Naive thymus-derived CD4-positive, alpha-beta T cell (primary cell): ENCODE data around the gene ALOXE3. TPM values are rescaled to one million over a fixed set of nuclear protein-coding genes. Genes with fewer than 3 reads are reported as not detected.

Source experiments
- ATAC-seq: fragments of 150-1000 bp; cut with Tn5 transposase; 2 replicates; pipeline ENCODE4 v1.10.0; 2021; ENCODE audit warnings: mild to moderate bottlenecking, moderate library complexity
- CTCF ChIA-PET: fragments of 350-600 bp; sonication (Branson Sonifier 250); formaldehyde crosslinking; loops from one replicate; lab custom pipeline; 2021; ENCODE audit warnings: antibody characterized with exemption; lab: Charles Lee
- POLR2A ChIA-PET: fragments of 350-600 bp; sonication (Branson Sonifier 250); formaldehyde crosslinking; loops from one replicate; lab custom pipeline; 2021; ENCODE audit warnings: antibody characterized with exemption, inconsistent platforms; lab: Charles Lee
- DNase-seq, 9 donors: peaks; one replicate each; pipeline versions ENCODE4 v3.0.0 to v3.0.0-alpha.2; 2020 to 2022; ENCODE audit warnings: mixed read lengths in 1 of 9
- H3K27ac ChIP-seq: one replicate; pipeline ENCODE4 v1.7.0; 2013; ENCODE audit warnings: mild to moderate bottlenecking, low read depth, low read length, moderate library complexity
- H3K27me3 ChIP-seq, 2 donors: one replicate each; pipeline ENCODE4 v1.7.0; 2013; ENCODE audit warnings: low read length in 2 of 2, mild to moderate bottlenecking in 2 of 2, moderate library complexity in 2 of 2; ENCODE audit not compliant: control insufficient read depth in 2 of 2, insufficient read depth in 2 of 2
- H3K36me3 ChIP-seq, 3 experiments: 1 replicate in 2 of 3; 2 replicates in 1 of 3; pipeline ENCODE4 v1.7.0; 2013; ENCODE audit warnings: low read length in 3 of 3, mild to moderate bottlenecking in 3 of 3, moderate library complexity in 1 of 3; ENCODE audit not compliant: insufficient read depth in 3 of 3, control insufficient read depth in 2 of 3
- H3K4me1 ChIP-seq, 2 donors: one replicate each; pipeline ENCODE4 v1.7.0; 2013; ENCODE audit warnings: low read length in 2 of 2, mild to moderate bottlenecking in 2 of 2, moderate library complexity in 1 of 2; ENCODE audit not compliant: control insufficient read depth in 2 of 2, insufficient read depth in 2 of 2
- H3K4me3 ChIP-seq: 2 replicates; pipeline ENCODE4 v1.7.0; 2013; ENCODE audit warnings: mild to moderate bottlenecking, low read length
- H3K9me3 ChIP-seq, 3 experiments: 1 replicate in 2 of 3; 2 replicates in 1 of 3; pipeline ENCODE4 v1.7.0; 2013; ENCODE audit warnings: low read length in 3 of 3; ENCODE audit not compliant: control insufficient read depth in 2 of 3
- H3K27ac Mint-ChIP-seq, 9 donors: one replicate each; pipeline ENCODE4 v1.8.0; 2020 to 2022; ENCODE audit warnings: mixed read lengths in 9 of 9, mild to moderate bottlenecking in 8 of 9, moderate library complexity in 5 of 9, inconsistent platforms in 2 of 9
- H3K27me3 Mint-ChIP-seq, 5 donors: one replicate each; pipeline ENCODE4 v1.8.0; 2021 to 2022; ENCODE audit warnings: mixed read lengths in 5 of 5, mild to moderate bottlenecking in 1 of 5
- H3K36me3 Mint-ChIP-seq, 5 donors: one replicate each; pipeline ENCODE4 v1.8.0; 2020 to 2022; ENCODE audit warnings: mixed read lengths in 5 of 5, mild to moderate bottlenecking in 3 of 5, inconsistent platforms in 1 of 5
- H3K4me1 Mint-ChIP-seq, 7 donors: one replicate each; pipeline ENCODE4 v1.8.0; 2020 to 2022; ENCODE audit warnings: mixed read lengths in 7 of 7, mild to moderate bottlenecking in 3 of 7, inconsistent platforms in 1 of 7
- H3K4me3 Mint-ChIP-seq, 10 donors: one replicate each; pipeline ENCODE4 v1.8.0; 2020 to 2022; ENCODE audit warnings: mild to moderate bottlenecking in 10 of 10, mixed read lengths in 10 of 10, moderate library complexity in 6 of 10, inconsistent platforms in 2 of 10
- H3K9me3 Mint-ChIP-seq, 11 donors: one replicate each; pipeline ENCODE4 v1.8.0; 2020 to 2022; ENCODE audit warnings: mixed read lengths in 11 of 11, mild to moderate bottlenecking in 4 of 11, inconsistent platforms in 1 of 11, moderate library complexity in 1 of 11
- intact Hi-C, 2 donors: fragments of 100-400 bp; cut with micrococcal nuclease; formaldehyde crosslinking; loops; one replicate each; pipeline ENCODE4 v1.15.1; 2023
- polyA plus RNA-seq, 2 donors: library from polyadenylated mRNA; unstranded; fragments of 300-500 nt; fragmentation: Illumina TruSeq; gene quantifications; one replicate each; pipeline ENCODE4 v1.2.3, GENCODE V29; 2021
- total RNA-seq, 6 experiments: library from RNA in 5 of 6; stranded (reverse) in 5 of 6; gene quantifications; 1 replicate in 5 of 6; 2 replicates in 1 of 6; pipeline ENCODE4 v1.2.3 and lab custom pipeline; 2021 to 2026

ALOXE3 gene
- total RNA-seq (1 to 10 TPM in 1 of 5 experiments, under 1 TPM in 3, not detected in 1; 0.22 to 1.6 (median 0.75) TPM), polyA plus RNA-seq (1 to 10 TPM in 1 of 2 donors, under 1 TPM in 1; 0.11 to 1.6 TPM), total RNA-seq (lab: John Stamatoyannopoulos, UW) (0.81 reads per million)

DNA sequence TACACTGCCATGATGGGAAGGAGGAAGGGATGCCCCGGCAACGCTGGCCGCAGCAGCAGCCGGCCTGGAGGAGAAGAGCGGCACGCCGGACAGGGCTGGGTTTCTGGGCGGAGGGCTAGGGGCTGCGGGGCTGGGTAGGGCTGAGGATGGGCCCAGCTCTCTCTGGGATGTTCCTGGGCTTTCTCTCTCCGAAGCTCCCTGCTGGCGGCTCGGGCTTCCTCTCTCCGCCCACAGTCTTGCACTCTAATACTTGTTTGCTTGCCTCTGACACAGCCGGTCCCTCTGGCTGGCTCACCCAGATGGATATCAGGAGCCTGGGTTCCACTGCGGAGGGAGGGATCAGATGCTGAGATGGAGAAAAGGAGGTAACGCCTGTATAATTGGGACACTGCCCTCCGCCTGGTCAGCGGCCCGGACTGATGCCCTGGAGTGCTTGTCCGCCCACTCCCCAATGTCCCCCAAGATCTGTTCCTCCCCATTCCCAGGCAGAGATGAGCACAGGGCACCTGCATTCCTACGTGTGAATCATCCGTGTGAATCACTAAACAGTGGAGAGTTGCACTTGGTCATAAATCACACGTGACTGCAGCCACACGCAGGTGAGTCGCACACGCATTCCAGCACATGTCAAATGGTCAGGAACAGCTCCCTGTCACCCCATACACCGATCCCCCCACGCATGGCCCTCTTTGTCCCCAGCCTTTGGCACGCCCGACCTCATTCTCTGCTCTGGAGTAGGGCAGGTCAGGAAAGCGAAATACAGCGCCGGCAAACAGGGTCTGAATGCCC lies at the start of gene ALOXE3:
Gene ALOXE3, minus strand, starts transcription at position 535 of the 789 bp plus-strand sequence. Its CDS starts 524 bp downstream, at position 11.
- ChIA-PET CTCF (interaction anchor here (1.0 to 13.2 kb wide), 16 partner anchors 9 to 177 kb away, joined by 3 to 248 read pairs (median 12); partner anchors contain the start of genes ALOX12B, BORCS6 and SLC25A35), POLR2A (interaction anchor here (1.0 to 4.8 kb wide), 15 partner anchors 8 to 129 kb away, joined by 4 to 55 read pairs (median 12); partner anchors contain the start of genes BORCS6, CTC1 and TMEM107)
- Mint-ChIP-seq H3K27me3 (peaks cover 13 to 76% (median 41%) of the 10 kb centered on the region in 5 donors), H3K4me3 (peak within 1 kb of the TSS; percentile 88 to 99 (median 94)), H3K27ac (peak within 1 kb of the TSS; percentile 92 to 100 (median 99)), H3K9me3 (peaks cover 0 to 25% (median 0%) of the 10 kb centered on the region in 11 donors), H3K36me3 (peaks cover 0 to 9% (median 0%) of the 10 kb centered on the region in 5 donors), H3K4me1 (peaks cover 20 to 53% (median 45%) of the 10 kb centered on the region in 7 donors)
- H3K27me3 ChIP-seq: peaks cover 0 to 12% of the 10 kb centered on the region in 2 donors
- peak in 1 of 9 donors; percentile 16 for DNase-seq
- peaks cover 37 to 38% of the 10 kb centered on the region in 2 donors for H3K4me1 ChIP-seq
- peak within 1 kb of the TSS; percentile 95 for H3K4me3 ChIP-seq
- ATAC-seq: no peak
- no peaks in the 10 kb centered on the region for H3K9me3 ChIP-seq
- intact Hi-C loops: loop anchor here (1.0 to 2.0 kb wide), 10 partner anchors 8 to 431 kb away; partner anchors contain the start of genes KDM6B (in 1 of the 2), NAA38 (in 1 of the 2), RPL26 (in 1 of the 2) and SLC25A35 (in 1 of the 2)
- H3K36me3 ChIP-seq: no peaks in the 10 kb centered on the region
- peak within 1 kb of the TSS; percentile 64 for H3K27ac ChIP-seq

DNA sequence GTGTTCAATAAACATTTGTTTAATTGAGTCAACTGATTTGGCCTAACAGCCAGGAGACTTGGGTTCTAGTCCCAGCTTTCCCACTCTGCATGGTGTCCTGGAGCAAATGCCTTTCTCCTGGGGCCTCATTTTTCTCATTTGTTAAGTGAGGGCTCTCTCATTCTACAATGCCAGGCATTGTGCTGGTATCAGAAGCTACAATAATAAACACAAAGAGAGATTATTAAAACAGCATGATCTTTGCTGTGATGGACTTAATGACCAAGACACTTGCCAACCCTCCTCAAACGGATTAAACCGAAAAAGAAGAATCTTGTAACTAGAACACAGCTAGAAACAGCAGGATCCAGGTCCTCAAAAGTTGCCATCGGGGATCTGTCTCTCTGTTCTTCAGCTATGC lies 49.2 kb upstream of the ALOXE3 start:
- no peak for DNase-seq
- H3K27me3 Mint-ChIP-seq: no peaks in the 10 kb centered on the region
- CTCF ChIA-PET: interaction anchor here (0.6 to 2.1 kb wide), 4 partner anchors 8 to 29 kb away, joined by 3 to 6 read pairs (median 4); no protein-coding TSS in a partner anchor
- no peaks in the 10 kb centered on the region for H3K9me3 ChIP-seq
- ATAC-seq: no peak
- peaks cover 0 to 3% (median 0%) of the 10 kb centered on the region in 11 donors for H3K9me3 Mint-ChIP-seq
- POLR2A ChIA-PET: interaction anchor here (1.0 to 3.3 kb wide), 11 partner anchors 9 to 121 kb away, joined by 3 to 21 read pairs (median 5); partner anchors contain the start of genes RANGRF and TMEM107
- no peak overlapping the region for H3K27ac ChIP-seq
- H3K4me1 Mint-ChIP-seq: peaks cover 23 to 44% (median 32%) of the 10 kb centered on the region in 7 donors
- H3K4me3 Mint-ChIP-seq: no peak overlapping the region
- H3K4me1 ChIP-seq: peaks cover 22 to 26% of the 10 kb centered on the region in 2 donors
- intact Hi-C loops: no loop called here
- H3K36me3 ChIP-seq: peaks cover 0 to under 1% (median 0%) of the 10 kb centered on the region in 3 experiments
- H3K27ac Mint-ChIP-seq: no peak overlapping the region
- peaks cover 0 to 4% (median 0%) of the 10 kb centered on the region in 5 donors for H3K36me3 Mint-ChIP-seq
- H3K4me3 ChIP-seq: no peak overlapping the region
- peaks cover 0 to 3% of the 10 kb centered on the region in 2 donors for H3K27me3 ChIP-seq

DNA sequence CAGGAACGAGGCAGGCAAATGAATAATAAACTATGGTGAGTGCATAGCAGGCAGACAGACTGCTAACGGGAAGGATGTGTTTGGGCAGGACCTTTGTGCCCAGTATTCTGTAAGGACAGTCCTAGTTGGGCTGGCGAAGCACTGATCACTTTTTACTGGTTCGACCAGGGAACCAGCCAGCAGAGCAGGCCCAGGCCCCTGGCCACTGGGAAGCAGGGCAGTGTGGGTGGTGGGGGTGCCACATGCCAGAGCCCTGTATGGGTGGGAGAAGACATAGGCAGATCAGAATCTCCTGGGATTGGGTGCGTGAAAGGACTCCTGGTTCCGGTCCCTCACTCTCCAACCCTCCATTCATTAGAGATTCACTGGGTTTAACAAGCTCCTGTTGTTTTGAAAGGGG lies 48.4 kb upstream of the ALOXE3 start:
- no peak for ATAC-seq
- Mint-ChIP-seq H3K27me3 (no peaks in the 10 kb centered on the region), H3K4me3 (no peak overlapping the region), H3K9me3 (peaks cover 0 to 2% (median 0%) of the 10 kb centered on the region in 11 donors), H3K36me3 (peaks cover 0 to 5% (median 3%) of the 10 kb centered on the region in 5 donors), H3K27ac (peak overlapping the region in 4 of 9 donors; percentile 9 to 68 (median 28)), H3K4me1 (peaks cover 23 to 40% (median 31%) of the 10 kb centered on the region in 7 donors)
- no peak overlapping the region for H3K4me3 ChIP-seq
- intact Hi-C loops: no loop called here
- H3K27ac ChIP-seq: no peak overlapping the region
- peaks cover 0 to 3% of the 10 kb centered on the region in 2 donors for H3K27me3 ChIP-seq
- H3K36me3 ChIP-seq: peaks cover 0 to 6% (median 0%) of the 10 kb centered on the region in 3 experiments
- no peak for DNase-seq
- POLR2A ChIA-PET: interaction anchor here (1.1 to 3.3 kb wide), 9 partner anchors 10 to 55 kb away, joined by 3 to 21 read pairs (median 11); partner anchors contain the start of gene TMEM107
- H3K9me3 ChIP-seq: no peaks in the 10 kb centered on the region
- H3K4me1 ChIP-seq: peaks cover 23 to 25% of the 10 kb centered on the region in 2 donors
- CTCF ChIA-PET: interaction anchor here (0.7 to 2.1 kb wide), 4 partner anchors 7 to 64 kb away, joined by 3 to 6 read pairs (median 4); no protein-coding TSS in a partner anchor

DNA sequence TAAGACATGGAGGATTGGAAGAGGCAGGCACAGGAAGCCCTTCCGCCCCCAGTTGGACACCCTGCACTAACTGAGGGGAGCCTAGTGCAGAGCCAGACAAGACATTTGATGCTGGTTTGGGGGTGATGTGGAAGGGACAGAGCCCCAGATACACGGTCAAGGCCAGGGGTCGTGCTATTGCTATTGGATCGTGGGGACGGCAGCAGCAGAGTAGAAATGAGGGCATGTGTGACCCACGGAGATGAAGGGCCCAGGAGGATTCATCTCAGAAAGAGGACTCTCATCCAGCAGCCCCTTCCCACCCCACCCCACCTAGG lies 46.5 kb upstream of the ALOXE3 start:
- H3K9me3 Mint-ChIP-seq: peaks cover 0 to 3% (median 0%) of the 10 kb centered on the region in 11 donors
- DNase-seq: peak in 1 of 9 donors; percentile 46
- peaks cover 4 to 19% (median 9%) of the 10 kb centered on the region in 3 experiments for H3K36me3 ChIP-seq
- peak overlapping the region; percentile 72 for H3K4me3 ChIP-seq
- H3K4me1 Mint-ChIP-seq: peaks cover 42 to 57% (median 49%) of the 10 kb centered on the region in 7 donors
- peaks cover 35 to 41% of the 10 kb centered on the region in 2 donors for H3K4me1 ChIP-seq
- ATAC-seq: no peak
- H3K4me3 Mint-ChIP-seq: peak overlapping the region; percentile 78 to 94 (median 85)
- intact Hi-C loops: loop anchor here (1.0 kb wide), 3 partner anchors 9 to 58 kb away; no protein-coding TSS in a partner anchor
- peaks cover 0 to 22% (median 17%) of the 10 kb centered on the region in 5 donors for H3K36me3 Mint-ChIP-seq
- H3K27ac ChIP-seq: peak overlapping the region; percentile 100
- ChIA-PET CTCF (interaction anchor here (1.2 to 1.5 kb wide), 2 partner anchors 8 to 59 kb away, joined by 3 to 6 read pairs; no protein-coding TSS in a partner anchor), POLR2A (interaction anchor here (1.0 to 14.5 kb wide), 10 partner anchors 10 to 329 kb away, joined by 5 to 820 read pairs (median 12); partner anchors contain the start of genes ALOXE3, BORCS6, CTC1 and PFAS)
- H3K9me3 ChIP-seq: no peaks in the 10 kb centered on the region
- peaks cover 0 to 3% of the 10 kb centered on the region in 2 donors for H3K27me3 ChIP-seq
- H3K27me3 Mint-ChIP-seq: no peaks in the 10 kb centered on the region
- H3K27ac Mint-ChIP-seq: peak overlapping the region in 8 of 9 donors; percentile 94 to 99 (median 98)

DNA sequence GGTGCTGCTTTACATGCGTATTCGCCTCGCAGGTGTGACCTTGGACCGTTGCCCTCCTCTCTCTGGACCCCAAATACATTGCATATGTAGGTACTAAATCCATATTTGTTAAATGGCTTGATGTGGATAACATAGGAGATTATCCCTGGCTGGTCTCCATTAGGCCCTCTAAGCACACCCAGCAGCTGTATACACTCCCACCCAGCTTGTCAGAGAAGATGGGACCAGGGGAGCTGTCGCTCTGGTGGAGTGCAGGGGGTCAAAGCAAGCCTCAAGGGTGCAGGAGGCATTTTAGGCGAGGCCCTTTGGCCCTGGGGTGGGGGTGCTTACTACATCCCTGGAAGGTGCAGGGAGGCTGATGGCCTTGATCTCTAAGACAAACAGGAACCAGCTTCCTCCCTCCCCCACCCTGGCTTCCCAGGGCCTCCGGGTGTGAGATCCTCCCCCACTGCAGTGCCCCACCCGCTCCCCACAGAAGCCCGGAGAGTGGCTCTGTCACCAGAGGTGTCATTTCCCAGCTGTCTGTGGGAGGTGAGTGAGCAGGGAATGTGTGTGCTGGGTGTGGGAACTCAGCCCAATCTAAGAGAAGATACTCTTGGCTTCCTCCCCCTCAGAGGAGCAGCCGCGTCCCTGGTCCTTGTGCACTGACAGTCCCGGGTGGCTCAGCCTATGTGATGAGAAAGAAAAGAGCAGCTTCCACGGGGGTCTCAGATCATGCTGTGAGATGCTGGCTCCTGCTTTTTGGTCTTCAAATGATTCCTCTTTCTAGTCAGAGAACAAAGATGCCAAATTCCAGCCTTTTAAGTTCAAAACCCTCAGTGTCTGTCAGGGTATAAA lies 45.9 kb upstream of the ALOXE3 start:
- Histone ChIP-seq H3K36me3 (peaks cover 8 to 25% (median 13%) of the 10 kb centered on the region in 3 experiments), H3K9me3 (no peaks in the 10 kb centered on the region), H3K27ac (peak overlapping the region; percentile 100), H3K4me1 (peaks cover 35 to 46% of the 10 kb centered on the region in 2 donors), H3K4me3 (peak overlapping the region; percentile 72), H3K27me3 (peaks cover 0 to 3% of the 10 kb centered on the region in 2 donors)
- CTCF ChIA-PET: interaction anchor here (1.0 to 1.5 kb wide), 5 partner anchors 9 to 59 kb away, joined by 3 to 6 read pairs (median 3); no protein-coding TSS in a partner anchor
- POLR2A ChIA-PET: interaction anchor here (0.7 to 14.5 kb wide), 17 partner anchors 9 to 926 kb away, joined by 3 to 820 read pairs (median 8); partner anchors contain the start of genes ALOXE3, BORCS6, CTC1 and GABARAP
- no peaks in the 10 kb centered on the region for H3K27me3 Mint-ChIP-seq
- peaks cover 0 to 3% (median 0%) of the 10 kb centered on the region in 11 donors for H3K9me3 Mint-ChIP-seq
- intact Hi-C loops: loop anchor here (1.0 kb wide), 3 partner anchors 9 to 58 kb away; no protein-coding TSS in a partner anchor
- peaks cover 0 to 23% (median 17%) of the 10 kb centered on the region in 5 donors for H3K36me3 Mint-ChIP-seq
- DNase-seq: peak; percentile 38 to 80 (median 71)
- ATAC-seq: peak; percentile 68
- peaks cover 45 to 63% (median 55%) of the 10 kb centered on the region in 7 donors for H3K4me1 Mint-ChIP-seq
- peak overlapping the region; percentile 78 to 94 (median 85) for H3K4me3 Mint-ChIP-seq
- H3K27ac Mint-ChIP-seq: peak overlapping the region in 8 of 9 donors; percentile 94 to 99 (median 98)
